IPS-18a (cell line): Measurements from ENCODE around the gene CFAP92.

Experiments used
- H3K27ac ChIP-seq: one replicate; pipeline ENCODE4 v1.5.1; 2013; ENCODE audit warnings: low read length
- H3K27me3 ChIP-seq: one replicate; pipeline ENCODE4 v1.6.1; 2013; ENCODE audit warnings: mild to moderate bottlenecking, low read length; ENCODE audit not compliant: control insufficient read depth, insufficient read depth
- H3K36me3 ChIP-seq: one replicate; pipeline ENCODE4 v1.6.1; 2013; ENCODE audit warnings: low read depth, low read length; ENCODE audit not compliant: control insufficient read depth
- H3K4me1 ChIP-seq: one replicate; pipeline ENCODE4 v1.6.1; 2013; ENCODE audit warnings: low read depth, low read length; ENCODE audit not compliant: control insufficient read depth
- H3K4me3 ChIP-seq: one replicate; pipeline ENCODE4 v1.5.1; 2013; ENCODE audit warnings: low read length
- H3K9ac ChIP-seq: one replicate; pipeline ENCODE4 v1.6.1; 2013; ENCODE audit warnings: mild to moderate bottlenecking, low read length, moderate library complexity
- H3K9me3 ChIP-seq: one replicate; pipeline ENCODE4 v1.6.1; 2013; ENCODE audit warnings: low read depth, low read length; ENCODE audit not compliant: control insufficient read depth

CFAP92 gene

DNA sequence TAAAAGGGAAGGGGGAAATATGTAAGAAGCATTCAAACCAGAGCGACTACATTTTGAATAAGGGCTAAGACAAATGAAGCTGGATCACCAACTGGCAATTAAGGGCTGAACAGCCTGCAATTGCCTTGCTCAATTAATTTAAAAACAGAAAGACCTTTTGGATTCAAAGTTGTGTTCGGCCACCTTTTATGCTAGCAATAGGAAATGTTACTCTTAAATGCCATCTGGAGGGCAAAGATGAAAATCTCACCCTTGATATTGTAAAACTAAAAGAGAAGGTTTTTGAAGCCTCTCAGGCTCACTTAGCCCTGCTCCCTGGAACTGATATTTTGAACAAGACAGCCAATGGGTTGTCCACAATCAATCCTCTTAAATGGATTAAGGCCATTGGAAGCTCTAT, 70.3 kb downstream of the CFAP92 start:
- no peak overlapping the region for H3K27ac ChIP-seq
- H3K4me3 ChIP-seq = no peak overlapping the region
- H3K9me3 ChIP-seq = peaks cover 43% of the 10 kb centered on the region
- H3K9ac ChIP-seq = no peak overlapping the region
- H3K36me3 ChIP-seq = no peaks in the 10 kb centered on the region
- H3K27me3 ChIP-seq = no peaks in the 10 kb centered on the region
- no peaks in the 10 kb centered on the region for H3K4me1 ChIP-seq

DNA sequence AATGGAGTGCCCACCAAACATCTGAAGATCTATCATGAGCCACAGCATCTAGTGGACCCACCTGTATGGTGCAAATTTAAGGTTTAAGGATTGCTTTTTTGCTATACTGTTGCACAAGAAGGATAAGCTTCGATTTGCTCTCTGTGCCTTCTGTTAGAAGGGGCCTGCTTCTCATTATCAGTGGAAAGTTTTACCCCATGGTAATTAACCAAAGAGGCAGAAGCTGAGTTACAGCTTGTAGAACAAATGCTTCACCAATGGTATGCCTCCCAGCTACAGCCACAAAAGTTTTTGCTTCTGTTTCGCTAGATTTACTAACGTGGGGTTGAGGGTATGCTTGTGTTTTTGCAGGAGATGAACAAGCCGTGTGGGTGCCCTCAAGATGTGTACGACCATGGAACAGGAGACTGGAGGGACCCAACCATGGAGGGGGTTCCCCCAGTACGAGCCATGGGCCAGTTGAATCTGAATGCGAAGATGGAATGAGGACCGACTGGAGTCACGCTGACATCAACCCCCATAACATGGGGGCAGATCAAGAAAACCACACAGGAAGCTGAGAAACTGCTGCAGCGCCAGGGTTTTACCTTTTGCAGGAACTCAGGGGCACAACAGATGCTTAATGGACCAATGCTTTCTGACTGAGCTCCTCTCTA, 70.9 kb downstream of the CFAP92 start:
- Histone ChIP-seq H3K4me3 (no peak overlapping the region), H3K27ac (no peak overlapping the region), H3K36me3 (no peaks in the 10 kb centered on the region), H3K4me1 (no peaks in the 10 kb centered on the region), H3K9me3 (peaks cover 43% of the 10 kb centered on the region), H3K9ac (no peak overlapping the region), H3K27me3 (no peaks in the 10 kb centered on the region)

DNA sequence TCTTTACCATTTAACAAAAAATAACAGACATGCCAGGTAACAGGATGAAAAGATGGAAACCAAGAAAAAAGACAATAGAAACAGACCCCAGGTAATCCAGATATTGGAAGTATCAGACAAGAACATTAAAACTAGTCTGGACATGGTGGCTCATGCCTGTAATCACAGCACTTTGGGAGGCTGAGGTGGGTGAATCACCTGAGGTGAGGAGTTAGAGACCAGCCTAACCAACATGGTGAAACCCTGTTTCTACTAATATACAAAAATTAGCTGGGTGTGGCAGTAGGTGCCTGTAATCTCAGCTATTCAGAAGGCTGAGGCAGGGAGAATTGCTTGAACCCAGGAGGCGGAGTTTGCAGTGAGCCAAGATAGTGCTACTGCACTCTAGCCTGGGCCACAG, 73.9 kb downstream of the CFAP92 start:
- Histone ChIP-seq H3K27ac (no peak overlapping the region), H3K4me1 (no peaks in the 10 kb centered on the region), H3K4me3 (no peak overlapping the region), H3K36me3 (peaks cover 13% of the 10 kb centered on the region), H3K9me3 (peaks cover 38% of the 10 kb centered on the region), H3K9ac (no peak overlapping the region), H3K27me3 (no peaks in the 10 kb centered on the region)

DNA sequence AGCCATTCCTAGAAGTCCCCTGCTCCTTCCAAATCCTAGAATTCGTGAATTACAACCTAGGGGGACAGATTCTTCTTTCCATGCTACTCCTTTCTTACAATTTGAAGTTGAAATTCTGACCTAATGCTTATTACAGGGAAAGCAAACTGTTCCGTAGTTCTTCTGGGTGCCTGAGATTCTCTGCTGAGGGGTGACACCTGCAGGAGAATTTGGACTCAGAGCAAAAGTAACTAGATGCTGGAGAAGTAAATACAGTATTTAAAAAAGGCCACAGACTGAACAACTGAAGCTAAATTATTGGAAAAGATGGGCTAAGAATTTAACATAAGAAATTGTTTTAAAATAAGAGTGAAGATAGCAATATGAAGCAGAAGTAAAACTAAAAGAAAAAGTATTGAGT, 76.6 kb downstream of the CFAP92 start:
- H3K36me3 ChIP-seq = peaks cover 36% of the 10 kb centered on the region
- no peak overlapping the region for H3K27ac ChIP-seq
- no peak overlapping the region for H3K4me3 ChIP-seq
- H3K4me1 ChIP-seq = no peaks in the 10 kb centered on the region
- no peak overlapping the region for H3K9ac ChIP-seq
- peaks cover 26% of the 10 kb centered on the region for H3K9me3 ChIP-seq
- H3K27me3 ChIP-seq = no peaks in the 10 kb centered on the region

DNA sequence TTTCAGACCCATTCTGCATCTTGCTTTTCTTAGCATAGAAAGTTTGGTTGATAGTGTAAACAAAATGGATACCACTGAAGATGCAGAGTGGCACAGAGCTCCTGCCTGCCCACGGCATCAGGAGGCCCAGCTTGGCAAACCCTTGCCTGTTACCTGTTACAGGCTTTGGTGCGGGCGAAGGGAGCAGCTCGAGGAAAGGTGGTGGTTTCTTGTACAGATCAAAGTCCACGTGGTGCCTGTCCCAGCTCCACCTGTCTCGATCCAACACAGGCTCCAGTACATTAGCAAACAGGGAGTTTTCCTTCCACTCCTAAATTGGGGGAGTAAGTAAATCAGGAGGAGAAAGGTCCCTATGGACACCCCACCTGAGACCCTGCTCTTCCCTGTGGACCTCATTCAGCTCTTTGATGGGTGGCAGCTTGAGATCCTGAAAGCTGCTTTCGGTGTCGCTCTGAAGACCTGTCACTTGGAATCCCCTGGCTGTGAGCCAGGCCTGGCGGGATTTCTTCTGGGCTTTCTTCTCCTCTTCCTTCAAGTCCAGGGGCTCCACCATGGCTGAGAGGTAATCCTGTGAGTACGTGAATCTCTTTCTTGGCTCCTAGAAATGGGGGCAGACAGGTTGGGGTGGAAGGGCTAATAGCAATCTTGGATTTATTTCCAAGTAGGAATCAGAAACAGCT, 78.8 kb downstream of the CFAP92 start:
- peaks cover 48% of the 10 kb centered on the region for H3K36me3 ChIP-seq

DNA sequence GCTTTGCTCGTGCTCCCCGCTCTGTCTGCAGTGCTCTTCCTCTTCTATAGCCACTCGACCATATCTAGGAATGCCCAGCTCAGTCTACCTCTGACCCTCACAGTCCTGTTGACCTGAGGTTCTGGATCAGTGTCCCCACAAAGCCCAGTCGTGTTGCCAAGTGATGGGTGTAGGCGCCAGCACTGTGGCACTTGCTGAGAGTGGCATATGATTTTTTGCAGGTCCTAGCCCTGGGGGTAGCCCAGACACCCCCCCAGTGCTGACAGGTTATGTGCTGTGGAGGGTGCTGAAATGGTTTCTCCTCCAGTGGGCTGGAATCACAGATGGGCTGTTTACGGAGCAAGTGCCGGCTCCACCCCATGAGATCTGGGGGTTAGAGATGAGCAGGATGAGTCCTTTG, 82.0 kb downstream of the CFAP92 start:
- Histone ChIP-seq H3K4me1 (no peaks in the 10 kb centered on the region), H3K9ac (no peak overlapping the region), H3K27me3 (no peaks in the 10 kb centered on the region), H3K36me3 (peaks cover 71% of the 10 kb centered on the region), H3K9me3 (no peaks in the 10 kb centered on the region), H3K4me3 (no peak overlapping the region), H3K27ac (no peak overlapping the region)

More for the DNA sequence above, 78.8 kb downstream of the CFAP92 start:
- no peak overlapping the region for H3K4me3 ChIP-seq
- no peaks in the 10 kb centered on the region for H3K27me3 ChIP-seq
- no peak overlapping the region for H3K9ac ChIP-seq
- H3K9me3 ChIP-seq = peaks cover 10% of the 10 kb centered on the region
- no peaks in the 10 kb centered on the region for H3K4me1 ChIP-seq
- H3K27ac ChIP-seq = no peak overlapping the region

DNA sequence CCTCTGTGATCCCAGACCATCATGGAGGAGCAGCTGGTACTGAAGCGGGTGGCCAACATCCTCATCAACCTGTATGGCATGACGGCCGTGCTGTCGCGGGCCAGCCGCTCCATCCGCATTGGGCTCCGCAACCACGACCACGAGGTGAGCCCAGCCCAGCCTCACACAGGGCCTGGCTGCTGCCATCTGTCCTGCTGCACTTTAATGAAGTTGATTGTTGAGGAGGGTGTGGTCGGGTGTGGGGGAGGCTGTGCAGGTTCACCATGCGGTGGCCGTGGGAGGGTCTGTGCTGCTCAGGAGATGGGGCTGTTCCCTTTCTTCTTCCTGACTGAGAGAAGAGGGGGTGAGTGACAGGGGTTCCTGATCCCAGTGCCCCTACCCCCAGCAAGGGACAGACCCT, 83.9 kb downstream of the CFAP92 start:
- Histone ChIP-seq H3K4me3 (no peak overlapping the region), H3K27me3 (no peaks in the 10 kb centered on the region), H3K27ac (no peak overlapping the region), H3K36me3 (peaks cover 80% of the 10 kb centered on the region), H3K4me1 (no peaks in the 10 kb centered on the region), H3K9ac (no peak overlapping the region), H3K9me3 (no peaks in the 10 kb centered on the region)

DNA sequence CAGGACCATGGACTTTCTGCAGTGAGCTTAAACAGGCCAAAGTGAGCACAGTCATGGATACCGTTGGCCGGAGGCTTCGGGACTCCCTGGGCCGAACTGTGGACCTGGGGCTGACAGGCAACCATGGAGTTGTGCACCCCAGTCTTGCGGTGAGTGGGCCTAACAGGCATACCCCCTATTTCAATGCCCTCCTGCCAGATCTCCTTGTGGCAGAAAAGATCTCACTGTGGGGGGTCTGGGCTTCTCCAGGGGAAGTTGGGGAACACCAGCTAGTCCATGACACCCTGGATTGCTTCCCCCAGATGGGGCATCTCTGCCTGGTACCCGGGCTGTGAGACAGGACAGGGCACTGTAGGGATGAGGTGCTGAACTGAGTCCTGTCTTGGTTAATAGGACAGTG, 84.9 kb downstream of the CFAP92 start:
- Histone ChIP-seq H3K9me3 (no peaks in the 10 kb centered on the region), H3K4me3 (no peak overlapping the region), H3K4me1 (no peaks in the 10 kb centered on the region), H3K36me3 (peaks cover 80% of the 10 kb centered on the region), H3K9ac (no peak overlapping the region), H3K27me3 (no peaks in the 10 kb centered on the region), H3K27ac (no peak overlapping the region)

DNA sequence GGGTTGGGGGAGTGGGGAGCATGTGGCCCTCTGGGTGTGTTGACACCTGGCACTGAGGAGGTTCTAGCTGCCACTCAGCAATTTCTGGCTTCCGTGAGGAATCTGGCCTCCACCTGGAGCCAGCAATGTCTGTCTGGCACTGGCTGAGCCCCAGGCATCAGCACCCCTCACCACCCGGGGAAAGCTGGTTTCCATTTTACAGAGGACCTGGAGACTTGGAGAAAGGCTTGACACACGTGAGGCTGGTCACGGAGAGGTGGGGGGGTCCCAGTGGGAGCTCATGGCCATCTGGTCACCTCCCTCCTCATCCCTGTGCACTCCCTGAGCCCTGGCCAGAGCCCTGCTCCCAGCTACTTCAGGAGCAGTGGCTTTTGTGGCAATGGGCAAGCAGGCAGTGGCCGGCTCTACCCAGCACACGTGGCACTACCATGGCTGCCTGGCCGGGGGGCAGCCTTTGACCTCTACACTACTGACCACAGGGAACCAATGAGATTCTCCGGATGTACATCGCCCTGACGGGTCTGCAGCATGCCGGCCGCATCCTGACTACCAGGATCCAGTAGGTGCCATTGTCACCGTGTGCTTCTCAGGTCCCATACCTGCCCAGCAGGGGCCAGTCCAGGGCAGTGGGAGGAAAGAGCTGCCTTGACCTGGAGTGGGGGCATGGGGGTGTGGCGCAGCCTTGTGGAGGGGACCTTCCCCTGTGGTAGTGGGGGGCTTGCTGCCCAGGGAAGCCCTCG, 86.0 kb downstream of the CFAP92 start:
- H3K27ac ChIP-seq = no peak overlapping the region
- H3K4me3 ChIP-seq = no peak overlapping the region
- H3K36me3 ChIP-seq = peaks cover 81% of the 10 kb centered on the region
- H3K4me1 ChIP-seq = no peaks in the 10 kb centered on the region
- no peaks in the 10 kb centered on the region for H3K9me3 ChIP-seq
- no peak overlapping the region for H3K9ac ChIP-seq
- H3K27me3 ChIP-seq = no peaks in the 10 kb centered on the region

DNA sequence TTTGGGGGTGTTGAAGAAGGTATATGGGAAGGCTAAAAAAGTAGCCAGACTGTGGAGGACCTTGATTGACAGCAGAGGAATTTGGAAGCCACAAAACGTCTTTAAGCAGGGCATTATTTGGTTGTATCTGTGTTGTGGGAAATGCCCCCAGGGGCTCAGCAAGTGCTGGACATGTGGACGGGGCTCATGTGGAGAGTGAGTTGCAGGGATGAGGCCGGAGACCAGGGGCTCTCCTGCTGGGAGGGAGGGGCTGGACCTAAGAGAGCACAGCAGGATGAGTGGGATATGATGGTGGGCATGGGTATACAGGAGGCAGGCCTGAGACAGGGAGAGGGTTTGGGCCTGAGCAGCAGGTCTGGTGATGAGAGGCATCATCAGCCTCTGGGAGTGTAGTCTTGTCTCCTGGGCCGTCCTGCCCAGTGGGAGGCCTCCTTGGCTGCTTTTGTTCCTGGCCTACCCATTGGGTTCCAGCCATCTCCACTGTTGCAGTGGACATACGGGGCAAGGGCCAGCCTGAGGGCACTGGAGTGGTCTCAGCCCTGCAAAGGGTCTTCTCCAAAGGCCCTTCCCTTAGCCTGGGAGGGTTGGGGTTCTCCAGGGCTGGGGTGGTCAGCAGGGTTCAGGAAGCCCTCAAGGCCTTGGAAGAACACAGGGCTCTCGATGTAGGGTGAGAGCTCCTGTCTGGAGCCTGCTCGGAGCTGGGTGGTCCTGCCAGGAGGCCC, 86.9 kb downstream of the CFAP92 start:
- no peak overlapping the region for H3K9ac ChIP-seq
- no peak overlapping the region for H3K27ac ChIP-seq
- peaks cover 76% of the 10 kb centered on the region for H3K36me3 ChIP-seq
- H3K4me1 ChIP-seq = no peaks in the 10 kb centered on the region
- no peak overlapping the region for H3K4me3 ChIP-seq
- H3K9me3 ChIP-seq = no peaks in the 10 kb centered on the region
- no peaks in the 10 kb centered on the region for H3K27me3 ChIP-seq

DNA sequence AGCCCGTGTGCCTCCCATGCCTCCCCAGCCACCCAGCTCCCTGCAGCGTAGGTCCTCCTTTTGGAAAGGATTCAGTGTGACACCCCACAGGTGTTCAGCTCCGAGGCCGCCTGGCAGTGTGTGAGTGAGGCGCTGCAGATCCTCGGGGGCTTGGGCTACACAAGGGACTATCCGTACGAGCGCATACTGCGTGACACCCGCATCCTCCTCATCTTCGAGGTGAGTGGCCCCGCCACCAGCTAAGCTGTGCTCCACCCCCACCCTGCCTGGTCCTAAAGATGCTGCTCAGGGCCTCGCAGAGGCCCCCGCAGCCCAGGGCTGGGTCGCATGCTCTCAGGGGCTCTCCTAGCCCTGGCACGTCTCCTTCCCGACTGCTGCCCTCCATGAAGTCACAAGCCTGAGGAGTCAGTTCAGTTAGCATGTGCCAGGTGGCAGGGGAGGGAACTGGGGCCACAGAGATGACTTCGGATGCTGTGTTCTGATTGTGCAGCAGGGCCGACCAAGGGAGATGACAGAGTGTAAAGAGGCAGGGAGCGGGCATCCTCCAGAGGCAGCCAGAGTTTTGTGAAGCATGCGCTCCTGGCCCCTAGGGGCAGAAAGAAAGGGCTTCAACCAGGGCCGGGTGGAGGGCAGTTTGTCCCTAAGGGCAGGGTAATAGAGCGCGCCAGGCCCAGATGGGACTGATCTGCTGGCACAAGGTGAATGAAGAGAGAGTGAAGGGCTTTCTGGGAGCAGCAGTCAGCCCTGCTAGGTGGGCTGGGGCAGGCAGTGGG, 87.7 kb downstream of the CFAP92 start:
- no peak overlapping the region for H3K9ac ChIP-seq
- no peaks in the 10 kb centered on the region for H3K27me3 ChIP-seq
- H3K36me3 ChIP-seq = peaks cover 79% of the 10 kb centered on the region
- no peaks in the 10 kb centered on the region for H3K4me1 ChIP-seq
- H3K27ac ChIP-seq = no peak overlapping the region
- H3K4me3 ChIP-seq = no peak overlapping the region
- H3K9me3 ChIP-seq = no peaks in the 10 kb centered on the region
